NCI-H446 (cell line): ENCODE measurements around the gene CEP89.
"Not testable (repeated sequence)": the region's sequence is repeated elsewhere in the genome, so short reads cannot be mapped to it uniquely, and the experiment has no call there.

Experiments used
- DNase-seq, 2 experiments: peaks; one replicate each; lab custom pipeline; 2025; lab: John Stamatoyannopoulos, UW

CEP89 gene

GRCh38 chr19:32837531-32837930, 134.2 kb downstream of the CEP89 start:
- DNase-seq = no peak

DNA sequence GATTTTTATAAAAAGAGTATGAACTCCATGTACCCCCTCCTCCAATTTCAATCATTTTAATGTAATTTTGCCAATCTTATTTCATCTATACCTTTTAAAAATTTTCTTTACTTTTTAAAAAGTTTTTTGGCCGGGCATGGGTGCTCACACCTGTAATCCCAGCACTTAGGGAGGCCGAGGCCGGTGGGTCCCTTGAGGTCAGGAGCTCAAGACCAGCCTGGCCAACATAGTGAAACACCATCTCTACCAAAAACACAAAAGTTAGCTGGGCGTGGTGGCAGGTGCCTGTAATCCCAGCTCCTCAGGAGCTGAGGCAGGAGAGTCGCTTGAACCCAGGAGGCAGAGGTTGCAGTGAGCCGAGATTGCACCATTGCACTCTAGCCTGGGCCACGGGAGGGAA, 138.4 kb downstream of the CEP89 start:
- DNase-seq = not testable (repeated sequence)

DNA sequence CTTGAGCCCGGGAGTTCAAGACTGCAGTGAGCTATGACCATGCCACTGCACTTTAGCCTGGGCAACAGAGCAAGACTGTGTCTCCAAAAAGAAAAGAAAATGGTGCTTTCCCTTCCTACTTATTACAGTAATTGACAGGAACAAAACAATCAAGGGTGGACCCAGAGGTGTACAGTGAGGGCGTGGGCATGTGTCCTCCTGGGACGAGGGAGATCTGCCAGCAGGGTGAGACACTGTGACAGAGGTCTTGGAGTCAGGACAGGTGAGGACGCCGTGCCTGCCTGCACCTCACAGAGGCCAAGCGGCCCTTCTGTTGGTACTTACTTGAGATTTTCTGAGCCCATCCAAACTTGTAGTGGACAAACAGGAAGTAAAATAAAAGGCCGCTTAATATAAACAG, 138.9 kb downstream of the CEP89 start:
- not testable (repeated sequence) for DNase-seq

DNA sequence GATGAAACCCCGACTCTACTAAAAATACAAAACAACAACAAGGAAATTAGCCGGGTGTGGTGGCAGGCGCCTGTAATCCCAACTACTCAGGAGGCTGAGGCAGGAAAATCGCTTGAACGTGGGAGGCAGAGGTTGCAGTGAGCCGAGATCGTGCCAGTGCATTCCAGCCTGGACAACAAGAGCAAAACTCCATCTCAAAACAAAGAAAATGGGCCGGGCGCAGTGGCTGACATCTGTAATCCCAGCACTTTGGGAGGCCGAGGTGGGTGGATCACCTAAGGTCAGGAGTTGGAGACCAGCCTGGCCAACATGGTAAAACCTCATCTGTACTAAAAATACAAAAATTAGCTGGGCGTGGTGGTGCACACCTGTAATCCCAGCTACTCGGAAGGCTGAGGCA, 139.7 kb downstream of the CEP89 start:
- not testable (repeated sequence) for DNase-seq

DNA sequence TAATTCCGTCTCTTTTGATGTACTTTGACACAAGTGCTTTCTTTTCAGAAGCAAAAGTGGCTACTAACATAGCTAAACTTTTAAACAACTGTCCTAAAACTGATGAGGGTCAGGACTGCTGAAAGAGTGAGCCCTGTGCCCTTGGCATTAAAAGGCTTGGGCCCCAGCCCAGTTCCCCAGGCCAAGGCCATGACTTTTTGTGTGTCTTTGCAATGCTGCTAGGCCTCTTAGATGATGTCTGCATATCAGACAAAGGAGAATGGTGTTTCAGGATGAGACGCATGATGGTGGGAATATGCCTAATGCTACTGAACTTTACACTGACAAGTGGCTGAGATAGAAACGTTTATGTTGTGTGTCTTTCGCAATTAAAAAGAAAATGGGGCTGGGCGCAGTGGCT, 140.1 kb downstream of the CEP89 start:
- DNase-seq = no peak

GRCh38 chr19:32830231-32831014, 141.3 kb downstream of the CEP89 start:
- no peak for DNase-seq

DNA sequence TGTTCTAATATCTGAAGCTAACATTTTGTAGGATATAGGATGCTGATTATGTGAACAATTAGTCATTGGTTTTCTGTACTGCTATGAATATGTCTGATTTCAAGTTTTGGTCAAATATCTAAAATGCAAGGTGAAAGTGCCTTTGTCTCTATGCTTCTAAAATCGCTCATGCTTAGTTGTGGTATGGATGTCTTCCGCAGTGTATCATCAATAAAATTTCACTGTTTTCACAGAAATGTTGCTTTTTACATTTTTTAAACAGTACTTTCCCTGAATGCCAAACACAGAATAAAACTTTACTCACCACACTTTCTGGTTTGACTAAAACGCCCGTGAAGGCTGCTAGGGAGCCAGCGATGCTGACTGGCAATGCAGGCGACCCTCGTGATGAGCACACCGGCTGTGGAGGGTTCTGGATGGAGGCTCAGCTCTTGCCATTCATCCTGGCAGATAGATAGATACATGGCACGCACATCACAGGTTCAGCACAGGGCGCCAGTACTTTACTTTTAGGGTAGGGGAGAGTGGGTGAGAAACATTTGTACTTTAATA, 142.3 kb downstream of the CEP89 start:
- DNase-seq = no peak

DNA sequence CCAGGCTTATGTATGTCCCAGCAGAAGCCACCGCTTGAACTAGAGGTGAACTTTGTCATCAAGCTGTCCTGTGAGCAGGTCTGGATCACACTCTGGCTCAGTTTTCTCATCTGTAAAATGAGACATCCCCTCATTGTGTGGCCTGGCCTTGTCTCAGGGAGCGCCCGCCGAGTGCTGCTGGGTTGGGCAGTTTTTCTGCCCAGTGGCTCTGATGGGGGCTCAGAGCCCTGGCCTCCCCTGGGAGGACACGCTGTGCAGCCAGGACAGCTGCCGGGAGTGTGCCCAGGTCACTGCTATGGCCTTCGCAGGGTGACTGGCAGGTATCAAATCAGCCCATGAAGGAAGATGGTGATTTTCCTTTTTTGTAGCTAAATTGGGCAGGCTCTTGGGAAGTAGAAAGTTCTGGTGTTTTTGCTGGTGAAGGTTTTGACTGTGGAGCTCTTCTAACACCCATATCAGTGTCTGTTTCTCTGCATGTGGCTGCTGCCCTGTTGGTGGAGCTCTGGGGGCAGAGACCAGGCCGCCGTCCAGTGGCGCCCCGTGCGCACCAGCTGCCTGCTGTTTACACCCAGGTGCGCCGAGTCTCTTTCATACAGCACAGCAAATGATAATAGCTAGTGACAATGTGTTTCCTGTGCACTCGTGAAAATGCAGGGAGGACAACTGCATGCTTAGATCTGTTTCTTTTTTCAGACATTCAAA, 143.0 kb downstream of the CEP89 start:
- no peak for DNase-seq

DNA sequence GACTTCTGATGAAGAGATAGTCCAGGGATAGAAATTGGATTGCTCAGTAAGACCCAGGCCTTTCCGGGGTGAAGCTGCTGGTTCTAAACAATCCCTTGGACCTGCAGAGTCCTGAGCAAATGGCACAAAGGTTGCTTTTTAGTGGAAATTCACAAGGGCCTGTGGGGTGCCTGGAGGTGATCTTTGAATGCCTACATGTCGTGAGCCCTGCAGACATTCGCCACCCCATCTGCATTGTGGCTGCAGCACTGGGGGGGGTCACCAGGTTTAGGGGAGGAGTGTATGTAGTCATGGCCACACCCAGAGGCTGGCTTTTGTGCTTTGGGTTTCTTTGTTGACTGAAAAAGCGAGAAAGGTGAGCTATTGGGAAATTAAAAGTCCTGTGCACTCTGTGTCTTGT, 143.6 kb downstream of the CEP89 start:
- DNase-seq = no peak
